Smooth muscle cell (in vitro differentiated cells): Measurements from ENCODE around the gene RNF220. TPM values are rescaled to one million over a fixed set of nuclear protein-coding genes. Genes with fewer than 3 reads are reported as not detected.
A peak's percentile ranks its signal among the peaks of the same experiment; 100 is the strongest.

Experiments
- DNase-seq: peaks from one replicate; lab custom pipeline; 2025; ENCODE audit not compliant: unreplicated experiment; lab: John Stamatoyannopoulos, UW
- H2AFZ ChIP-seq: fragments of 200-600 bp; sonication (generic); 2 replicates; pipeline ENCODE4 v1.6.0; 2016; ENCODE audit warnings: antibody characterized with exemption, low read depth, mild to moderate bottlenecking
- H3F3A ChIP-seq: fragments of 200-600 bp; sonication (generic); 2 replicates; pipeline ENCODE4 v1.6.0; 2017; ENCODE audit warnings: antibody characterized with exemption, low read depth
- H3K27ac ChIP-seq: fragments of 200-600 bp; sonication (generic); 2 replicates; pipeline ENCODE4 v1.5.1; 2016; ENCODE audit warnings: low read depth, mild to moderate bottlenecking
- H3K27me3 ChIP-seq: fragments of 200-600 bp; sonication (generic); 2 replicates; pipeline ENCODE4 v1.6.1; 2016; ENCODE audit warnings: low read depth, mild to moderate bottlenecking
- H3K36me3 ChIP-seq: fragments of 200-600 bp; sonication (generic); 2 replicates; pipeline ENCODE4 v1.5.1; 2016; ENCODE audit warnings: low read depth
- H3K4me1 ChIP-seq: fragments of 200-600 bp; sonication (generic); 2 replicates; pipeline ENCODE4 v1.5.1; 2016; ENCODE audit warnings: low read depth
- H3K4me2 ChIP-seq: fragments of 200-600 bp; sonication (generic); 2 replicates; pipeline ENCODE4 v1.6.0; 2016; ENCODE audit warnings: mild to moderate bottlenecking
- H3K4me3 ChIP-seq: fragments of 200-600 bp; sonication (generic); 2 replicates; pipeline ENCODE4 v1.5.1; 2016; ENCODE audit warnings: mild to moderate bottlenecking
- H3K79me2 ChIP-seq: fragments of 200-600 bp; sonication (generic); 2 replicates; pipeline ENCODE4 v1.6.0; 2016; ENCODE audit warnings: low read depth, mild to moderate bottlenecking
- H3K9ac ChIP-seq: fragments of 200-600 bp; sonication (generic); 2 replicates; pipeline ENCODE4 v1.6.0; 2016; ENCODE audit warnings: low read depth
- H3K9me3 ChIP-seq: fragments of 200-600 bp; sonication (generic); replicated peaks from 2 replicates; pipeline ENCODE4 v1.5.1; 2016; ENCODE audit warnings: low read depth
- H4K20me1 ChIP-seq: fragments of 200-600 bp; sonication (generic); 2 replicates; pipeline ENCODE4 v1.6.0; 2016; ENCODE audit warnings: low read depth
- CTCF ChIP-seq: fragments of 200-600 bp; sonication (generic); IDR thresholded peaks from 2 replicates; pipeline ENCODE4 v1.5.1; 2017; ENCODE audit warnings: borderline replicate concordance, mild to moderate bottlenecking, antibody characterized with exemption; ENCODE audit not compliant: insufficient read depth, poor library complexity, severe bottlenecking
- WGBS: methylation state at CpG from one replicate; pipeline ENCODE4 v1.1.7; 2016; ENCODE audit warnings: low lambda C conversion rate; 5-methylcytosine and 5-hydroxymethylcytosine counted together
- polyA plus RNA-seq: library from polyadenylated mRNA; unstranded; fragments of >200 nt; fragmentation: Nextera tagmentation; extraction: Ambion mirVana; gene quantifications from 2 replicates; pipeline ENCODE4 v1.2.1, GENCODE V29; 2016
- total RNA-seq: library from RNA; depleted of rRNA; stranded (reverse); fragments of >200 nt; gene quantifications from 2 replicates; pipeline ENCODE4 v1.2.3, GENCODE V29; 2014

Gene RNF220
- total and polyA plus RNA-seq, 2 experiments from 2014 or later: 65.8 to 71.1 TPM

GRCh38 chr1:44676484-44677200 lies 271.6 kb downstream of the RNF220 start:
- Histone ChIP-seq H3K27ac (no peak overlapping the region), H3K36me3 (no peaks in the 10 kb centered on the region), H4K20me1 (no peaks in the 10 kb centered on the region), H3K4me1 (no peaks in the 10 kb centered on the region), H3K9ac (no peak overlapping the region), H3K9me3 (no peaks in the 10 kb centered on the region), H3K4me3 (no peak overlapping the region), H3K4me2 (no peak overlapping the region), H2AFZ (no peak overlapping the region), H3K27me3 (no peaks in the 10 kb centered on the region), H3F3A (peaks cover 9% of the 10 kb centered on the region), H3K79me2 (no peaks in the 10 kb centered on the region)
- TF ChIP-seq CTCF: no peak
- DNase-seq: no peak
- WGBS: 88% methylated on average over 5 of the region's 5 CpGs

- DNase-seq: no peak
- Histone ChIP-seq H3K4me1 (no peaks in the 10 kb centered on the region), H3K4me2 (no peak overlapping the region), H3K9me3 (no peaks in the 10 kb centered on the region), H3K79me2 (no peaks in the 10 kb centered on the region), H3K36me3 (no peaks in the 10 kb centered on the region), H3F3A (peaks cover 9% of the 10 kb centered on the region), H3K9ac (no peak overlapping the region), H3K27me3 (no peaks in the 10 kb centered on the region), H3K4me3 (no peak overlapping the region), H4K20me1 (no peaks in the 10 kb centered on the region), H2AFZ (no peak overlapping the region), H3K27ac (no peak overlapping the region)
- TF ChIP-seq CTCF: peak; percentile 37
- 79% methylated on average over 6 of the region's 6 CpGs for WGBS
Measured at GRCh38 chr1:44677201-44677766, 272.2 kb downstream of the RNF220 start.

- no peak for DNase-seq
- no peaks in the 10 kb centered on the region for H3K9me3 ChIP-seq
- no peaks in the 10 kb centered on the region for H3K79me2 ChIP-seq
- no peak overlapping the region for H3K4me2 ChIP-seq
- no peak overlapping the region for H2AFZ ChIP-seq
- TF ChIP-seq CTCF: no peak
- H4K20me1 ChIP-seq: no peaks in the 10 kb centered on the region
- no peaks in the 10 kb centered on the region for H3K4me1 ChIP-seq
- H3K27me3 ChIP-seq: no peaks in the 10 kb centered on the region
- no peak overlapping the region for H3K9ac ChIP-seq
- H3K4me3 ChIP-seq: no peak overlapping the region
- H3K27ac ChIP-seq: no peak overlapping the region
- H3F3A ChIP-seq: peaks cover 3% of the 10 kb centered on the region
- no peaks in the 10 kb centered on the region for H3K36me3 ChIP-seq
- 91% methylated on average over 2 of the region's 2 CpGs for WGBS
Measured at GRCh38 chr1:44678120-44678519, 273.1 kb downstream of the RNF220 start.

- Histone ChIP-seq H3F3A (no peaks in the 10 kb centered on the region), H3K27me3 (no peaks in the 10 kb centered on the region), H3K9ac (no peak overlapping the region)
Measured at GRCh38 chr1:44678626-44679025, 273.6 kb downstream of the RNF220 start.

More at GRCh38 chr1:44678626-44679025, 273.6 kb downstream of the RNF220 start:
- Histone ChIP-seq H4K20me1 (no peaks in the 10 kb centered on the region), H3K4me3 (no peak overlapping the region), H3K4me2 (no peak overlapping the region), H3K79me2 (no peaks in the 10 kb centered on the region), H2AFZ (no peak overlapping the region), H3K27ac (no peak overlapping the region), H3K4me1 (no peaks in the 10 kb centered on the region), H3K9me3 (no peaks in the 10 kb centered on the region), H3K36me3 (no peaks in the 10 kb centered on the region)
- no peak for TF ChIP-seq CTCF
- 96% methylated on average over 4 of the region's 4 CpGs for WGBS
- no peak for DNase-seq
